Stimulated activated CD8-positive, alpha-beta memory T cell treated with anti-CD3 and anti-CD28 coated beads, Interleukin-15, amount 100 ng/mL, for 24 hours (primary cell): Measurements from ENCODE around the gene ASRGL1.
"Not testable (repeated sequence)": the region's sequence is repeated elsewhere in the genome, so short reads cannot be mapped to it uniquely, and the experiment has no call there.

Experiments
- DNase-seq: peaks from one replicate; pipeline ENCODE4 v3.0.0-alpha.2; 2020; ENCODE audit warnings: low read depth

Gene ASRGL1

GRCh38 chr11:62352355-62353336, 15.4 kb downstream of the ASRGL1 start:
- no peak for DNase-seq

- DNase-seq = no peak
These were observed 16.6 kb downstream of the ASRGL1 start for GRCh38 chr11:62353841-62354240.

GRCh38 chr11:62358273-62358672, 21.0 kb downstream of the ASRGL1 start:
- no peak for DNase-seq

GRCh38 chr11:62359475-62359874, 22.2 kb downstream of the ASRGL1 start:
- no peak for DNase-seq

- DNase-seq = no peak
These were observed 23.4 kb downstream of the ASRGL1 start for GRCh38 chr11:62360685-62361084.

- DNase-seq = not testable (repeated sequence)
These were observed 31.7 kb downstream of the ASRGL1 start for GRCh38 chr11:62368861-62369477.

GRCh38 chr11:62370743-62371440, 33.6 kb downstream of the ASRGL1 start:
- no peak for DNase-seq

GRCh38 chr11:62372871-62373270, 35.6 kb downstream of the ASRGL1 start:
- no peak for DNase-seq

GRCh38 chr11:62373464-62374119, 36.3 kb downstream of the ASRGL1 start:
- DNase-seq = no peak

- DNase-seq = no peak
These were observed 37.6 kb downstream of the ASRGL1 start for GRCh38 chr11:62374801-62375200.

GRCh38 chr11:62378459-62379063, 41.3 kb downstream of the ASRGL1 start:
- DNase-seq = not testable (repeated sequence)

- not testable (repeated sequence) for DNase-seq
These were observed 42.3 kb downstream of the ASRGL1 start for GRCh38 chr11:62379586-62379985.

- not testable (repeated sequence) for DNase-seq
These were observed 43.6 kb downstream of the ASRGL1 start for GRCh38 chr11:62380821-62381245.

- DNase-seq = no peak
These were observed 46.6 kb downstream of the ASRGL1 start for GRCh38 chr11:62383822-62384221.

- DNase-seq = not testable (repeated sequence)
These were observed 48.8 kb downstream of the ASRGL1 start for GRCh38 chr11:62386083-62386482.

- DNase-seq = no peak
These were observed 50.1 kb downstream of the ASRGL1 start for GRCh38 chr11:62387381-62387780.

- no peak for DNase-seq
These were observed 51.8 kb downstream of the ASRGL1 start for GRCh38 chr11:62388999-62389398.

- no peak for DNase-seq
These were observed 53.0 kb downstream of the ASRGL1 start for GRCh38 chr11:62390237-62390636.

GRCh38 chr11:62390722-62391121, 53.5 kb downstream of the ASRGL1 start:
- no peak for DNase-seq

GRCh38 chr11:62391642-62392425, 54.6 kb downstream of the ASRGL1 start:
- no peak for DNase-seq

GRCh38 chr11:62392506-62392905, 55.3 kb downstream of the ASRGL1 start:
- DNase-seq = no peak
